ENCODE measurements around the gene MBD4. TPM values are rescaled to one million over a fixed set of nuclear protein-coding genes. Genes with fewer than 3 reads are reported as not detected.

Gene MBD4
- total RNA-seq (2022; extraction: Qiagen RNA extraction; ENCODE audit: low read depth), result 19.4 to 23.9 TPM (median 22.3 TPM) in 5 replicates

GRCh38 chr3:129439817-129440617 lies at the start of gene MBD4, which contains the start of gene IFT122:
MBD4 (minus strand) TSS chr3:129439948; CDS start chr3:129439833, 115 bp downstream.
IFT122 (plus strand) TSS chr3:129440224; CDS start chr3:129440331, 107 bp downstream.

GRCh38 chr3:129428376-129429079 lies 11.2 kb downstream of the MBD4 start, which contains the start of gene EFCAB12:
EFCAB12 (minus strand) TSS chr3:129428636; CDS start chr3:129428488, 148 bp downstream.

Other genes with a start within 250 kb of the MBD4 start
- gene COPG1, start 190.3 kb downstream of the MBD4 start, total RNA-seq (2022; extraction: Qiagen RNA extraction; ENCODE audit: low read depth), result 79.5 to 87.5 TPM (median 80.6 TPM) in 5 replicates
- gene HMCES, start 161.1 kb downstream of the MBD4 start, total RNA-seq (2022; extraction: Qiagen RNA extraction; ENCODE audit: low read depth), result 39.8 to 49.6 TPM (median 41.9 TPM) in 5 replicates
- 0.73 to 1.00 TPM (median 0.80 TPM) in 5 replicates for gene EFCAB12, start 11.3 kb downstream of the MBD4 start, total RNA-seq (2022; extraction: Qiagen RNA extraction; ENCODE audit: low read depth)
- gene IFT122, start 276 bp upstream of the MBD4 start, total RNA-seq (2022; extraction: Qiagen RNA extraction; ENCODE audit: low read depth), result 11.9 to 13.6 TPM (median 12.8 TPM) in 5 replicates
- gene RHO, start 88.7 kb upstream of the MBD4 start, total RNA-seq (2022; extraction: Qiagen RNA extraction; ENCODE audit: low read depth), result not detected in 5 replicates
- gene H1-8, start 103.2 kb upstream of the MBD4 start, total RNA-seq (2022; extraction: Qiagen RNA extraction; ENCODE audit: low read depth), result not detected in 5 replicates
- gene PLXND1, start 166.7 kb upstream of the MBD4 start, total RNA-seq (2022; extraction: Qiagen RNA extraction; ENCODE audit: low read depth), result 92.1 to 110 TPM (median 104 TPM) in 5 replicates